Measurements from ENCODE around the gene RPH3AL.

GRCh38 chr17:357644-358043, 5.0 kb upstream of the RPH3AL start:
- TF ChIP-seq CTCF (IDR thresholded peaks at IDR 0.05) = no peak
- TF ChIP-seq POLR2A (IDR thresholded peaks at IDR 0.05) = no peak
- TF ChIP-seq EP300 (IDR thresholded peaks at IDR 0.05) = no peak

Data from ovary (tissue), 3 donors.